GM04504 (cell line): ENCODE measurements around the gene TP53BP1.
"Not testable (repeated sequence)": the region's sequence is repeated elsewhere in the genome, so short reads cannot be mapped to it uniquely, and the experiment has no call there.

ENCODE experiments used
- DNase-seq: peaks from one replicate; pipeline ENCODE4 v3.0.0-alpha.2; 2012; ENCODE audit warnings: low read depth

The TP53BP1 gene

DNA sequence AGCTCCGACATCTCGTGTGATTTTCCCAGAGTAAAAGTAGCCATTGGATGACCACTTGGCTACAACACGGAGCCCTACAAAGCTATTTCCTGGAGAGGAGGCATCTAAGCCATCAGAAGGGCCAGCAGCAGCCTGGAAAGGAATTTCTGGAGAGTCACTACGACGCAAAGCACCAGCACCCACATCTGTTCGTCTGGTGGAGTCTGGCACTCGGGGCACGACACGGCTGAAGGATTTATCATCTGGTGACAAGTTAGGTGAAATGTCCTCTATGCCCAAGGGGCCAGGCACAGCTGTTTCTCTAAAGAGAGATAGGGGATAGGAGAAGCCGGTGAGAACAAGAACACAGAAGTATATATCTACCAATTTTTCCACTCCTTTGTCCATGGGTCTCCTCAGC is 72.5 kb downstream of the TP53BP1 start:
- no peak for DNase-seq

GRCh38 chr15:43414196-43414595 is 78.8 kb downstream of the TP53BP1 start:
- DNase-seq, result no peak

DNA sequence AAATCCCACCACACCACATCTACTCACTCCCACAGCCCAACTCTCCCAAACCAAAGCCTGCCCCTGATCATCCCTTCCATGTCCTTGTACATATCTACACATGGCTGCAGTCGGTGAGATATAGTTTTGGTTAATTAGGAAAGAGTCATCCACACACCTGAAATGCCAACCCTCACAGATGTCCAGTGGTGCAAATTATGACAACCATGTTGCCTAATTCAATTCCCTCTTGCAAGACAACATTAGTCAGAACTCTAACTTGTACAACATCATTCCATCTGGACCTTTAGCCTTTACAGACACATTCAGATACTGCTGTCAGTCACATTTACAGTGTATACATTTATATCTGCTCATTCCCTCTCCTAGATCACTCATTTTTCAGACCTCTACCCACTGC is 80.9 kb downstream of the TP53BP1 start:
- no peak for DNase-seq

- no peak for DNase-seq
Observed at GRCh38 chr15:43410572-43411214, 82.3 kb downstream of the TP53BP1 start.

- DNase-seq, result no peak
Observed at GRCh38 chr15:43408789-43409188, 84.2 kb downstream of the TP53BP1 start.

- DNase-seq, result no peak
Observed at GRCh38 chr15:43406808-43407207, 86.1 kb downstream of the TP53BP1 start.

DNA sequence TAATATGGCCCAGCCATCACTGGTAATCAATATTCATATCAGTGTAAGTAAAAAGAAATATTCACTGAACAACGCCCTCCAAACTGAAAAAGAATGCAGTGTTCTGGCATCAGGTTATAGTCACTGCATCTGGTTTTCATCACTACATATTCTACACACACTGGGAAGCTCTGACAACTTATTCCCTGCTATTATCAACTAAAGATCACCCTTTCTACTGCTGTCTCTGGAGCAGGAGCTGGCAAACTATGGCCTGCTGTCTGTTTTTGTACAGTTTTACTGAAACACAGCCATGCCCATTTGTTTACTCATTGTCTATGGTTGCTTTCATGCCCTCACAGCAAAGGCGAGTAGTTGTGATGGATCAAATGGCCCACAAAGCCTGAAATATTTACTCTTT is 86.8 kb downstream of the TP53BP1 start:
- DNase-seq, result no peak

DNA sequence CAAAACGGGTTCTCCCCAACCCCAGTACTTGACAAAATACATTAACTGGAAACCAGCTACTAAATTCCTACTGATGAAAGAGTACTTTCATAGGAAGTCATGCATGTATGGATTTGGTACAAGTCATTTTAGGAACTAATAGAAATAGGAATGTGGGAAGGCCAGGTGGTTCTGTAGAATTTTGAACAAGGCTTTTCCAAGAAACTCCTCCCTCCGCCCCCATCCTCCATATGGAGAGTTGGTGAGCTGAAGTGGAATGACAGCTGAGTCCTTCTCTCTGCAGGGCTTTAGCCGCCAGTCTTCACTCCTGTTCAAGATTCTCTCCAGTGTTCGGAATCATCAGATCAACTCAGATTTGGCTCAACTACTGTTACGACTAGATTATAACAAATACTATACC is 88.8 kb downstream of the TP53BP1 start:
- DNase-seq, result no peak

GRCh38 chr15:43403616-43404015 is 89.3 kb downstream of the TP53BP1 start:
- DNase-seq, result no peak

DNA sequence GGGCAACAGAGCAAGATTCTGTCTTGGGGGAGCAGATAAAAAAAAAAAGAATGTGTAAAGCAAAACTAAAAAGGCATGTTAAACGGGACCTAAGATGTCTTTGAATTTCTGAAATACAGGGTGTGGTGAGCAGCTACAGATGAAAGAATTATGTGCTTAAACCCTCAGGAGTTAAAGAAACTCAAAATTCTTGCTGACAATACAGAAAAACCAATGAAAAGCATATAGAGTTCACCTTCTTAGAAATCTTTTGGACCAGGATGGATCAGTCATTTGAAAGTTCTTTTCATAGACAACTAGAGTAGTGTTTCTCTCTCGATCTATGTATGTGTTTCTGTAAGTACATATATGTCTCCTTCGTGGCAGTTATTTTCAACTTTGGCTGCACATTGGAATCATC is 90.7 kb downstream of the TP53BP1 start:
- no peak for DNase-seq

DNA sequence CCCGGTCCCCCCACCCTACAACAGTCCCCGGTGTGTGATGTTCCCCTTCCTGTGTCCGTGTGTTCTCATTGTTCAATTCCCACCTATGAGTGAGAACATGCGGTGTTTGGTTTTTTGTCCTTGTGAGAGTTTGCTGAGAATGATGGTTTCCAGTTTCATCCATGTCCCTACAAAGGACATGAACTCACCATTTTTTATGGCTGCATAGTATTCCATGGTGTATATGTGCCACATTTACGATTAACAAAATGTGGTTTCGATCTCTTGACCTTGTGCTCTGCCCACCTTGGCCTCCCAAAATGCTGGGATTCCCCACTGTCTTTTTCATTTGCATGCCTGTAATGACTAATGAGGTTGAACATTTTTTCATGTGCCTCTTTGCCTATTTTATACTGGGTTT is 99.4 kb downstream of the TP53BP1 start:
- not testable (repeated sequence) for DNase-seq

- DNase-seq, result no peak
Observed at GRCh38 chr15:43390723-43391122, 102.2 kb downstream of the TP53BP1 start.

GRCh38 chr15:43383070-43383469 is 109.9 kb downstream of the TP53BP1 start:
- DNase-seq, result no peak

DNA sequence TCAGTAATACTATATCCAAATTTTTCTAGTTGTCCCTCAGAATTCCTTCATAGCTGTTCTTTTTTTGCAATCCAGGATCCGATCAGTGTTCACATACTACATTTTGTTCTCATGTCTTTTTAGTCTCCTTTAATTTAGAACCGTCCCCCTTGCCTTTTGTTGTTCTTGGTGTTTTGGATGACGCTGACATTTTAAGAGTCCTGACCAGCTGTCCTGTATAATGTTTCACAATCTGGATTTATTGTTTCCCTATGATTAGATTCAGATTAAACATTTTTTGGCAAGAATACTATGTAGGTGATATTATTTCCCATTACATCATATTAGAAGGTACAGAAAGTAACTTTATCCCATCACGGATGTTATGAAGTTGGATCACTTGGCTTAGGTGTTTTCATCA is 110.6 kb downstream of the TP53BP1 start:
- no peak for DNase-seq

GRCh38 chr15:43378601-43379000 is 114.4 kb downstream of the TP53BP1 start:
- DNase-seq, result no peak

DNA sequence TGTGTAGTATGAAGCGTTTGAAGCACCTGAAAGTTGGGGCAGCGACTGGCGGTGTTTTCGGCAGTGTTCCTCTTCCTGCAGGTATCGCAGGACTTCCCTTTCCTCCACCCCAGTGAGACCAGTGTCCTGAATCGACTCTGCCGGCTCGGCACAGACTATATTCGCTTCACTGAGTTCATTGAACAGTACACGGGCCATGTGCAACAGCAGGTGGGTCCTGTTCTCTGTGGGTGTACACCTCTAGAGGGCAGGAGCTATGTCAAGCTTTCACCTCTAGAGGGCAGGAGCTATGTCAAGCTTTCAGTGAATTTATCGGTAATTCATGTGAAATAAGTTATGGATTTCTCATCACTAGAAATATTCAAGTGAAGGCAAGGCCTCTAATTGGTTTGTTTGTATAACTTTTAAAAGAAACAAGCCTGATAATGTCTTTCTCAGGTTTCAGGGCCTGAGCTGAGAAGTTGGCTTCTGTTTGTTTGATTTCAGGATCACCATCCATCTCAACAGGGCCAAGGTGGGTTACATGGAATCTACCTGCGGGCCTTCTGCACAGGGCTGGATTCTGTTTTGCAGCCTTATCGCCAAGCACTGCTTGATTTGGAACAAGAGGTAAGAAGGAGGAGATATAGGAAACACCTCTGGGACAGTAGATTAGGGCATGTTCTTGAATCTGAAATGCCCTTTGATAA is 116.8 kb downstream of the TP53BP1 start:
- no peak for DNase-seq

GRCh38 chr15:43370975-43371974 is 121.7 kb downstream of the TP53BP1 start, which contains the start of the genes TUBGCP4 and ZSCAN29:
Gene TUBGCP4, plus strand, starts transcription at chr15:43371101. Its CDS starts 254 bp downstream, at chr15:43371355.
Gene ZSCAN29, minus strand, starts transcription at chr15:43371043. Its CDS starts 1,130 bp downstream, at chr15:43369913.
- peak; percentile 46 for DNase-seq

- no peak for DNase-seq
Observed at GRCh38 chr15:43370310-43370974, 122.5 kb downstream of the TP53BP1 start.

DNA sequence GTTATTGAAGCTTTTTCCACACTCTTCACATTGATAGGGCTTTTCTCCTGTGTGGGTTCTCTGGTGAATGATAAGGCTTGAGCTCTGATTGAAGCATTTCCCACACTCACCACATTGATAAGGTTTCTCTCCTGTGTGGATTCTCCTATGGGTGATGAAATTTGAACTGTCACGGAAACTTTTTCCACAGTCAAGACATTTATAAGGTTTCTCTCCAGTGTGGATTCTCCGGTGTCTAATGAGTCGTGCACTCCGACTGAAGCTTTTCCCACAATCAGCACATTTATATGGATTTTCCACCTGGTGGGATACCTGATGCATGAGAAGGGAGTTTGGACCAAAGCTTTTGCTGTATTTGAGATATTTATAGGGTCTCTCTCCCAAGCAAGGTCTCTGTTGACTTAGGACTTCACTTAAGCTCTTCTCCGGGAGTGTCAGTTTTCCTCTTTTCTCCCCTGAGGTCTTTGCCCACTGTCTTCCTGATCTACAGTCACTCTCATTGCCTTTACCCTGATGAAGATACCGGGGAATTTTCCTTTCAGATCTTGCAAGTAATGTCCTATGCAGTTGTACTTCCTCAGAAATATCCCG is 131.5 kb downstream of the TP53BP1 start:
- DNase-seq, result no peak

GRCh38 chr15:43360821-43361220 is 132.1 kb downstream of the TP53BP1 start:
- no peak for DNase-seq
